Mesothelial cell of epicardium (in vitro differentiated cells): ENCODE data around the gene KIF16B. TPM values are rescaled to one million over a fixed set of nuclear protein-coding genes. Genes with fewer than 3 reads are reported as not detected.

Experiments
- DNase-seq, 2 experiments: peaks; one replicate each; pipeline ENCODE4 v3.0.0; 2021; ENCODE audit warnings: low spot score in 2 of 2; ENCODE audit not compliant: unreplicated experiment in 2 of 2
- H3K27ac Mint-ChIP-seq: 2 replicates; pipeline ENCODE4 v1.8.0; 2021; ENCODE audit warnings: mixed read lengths
- H3K27me3 Mint-ChIP-seq: 2 replicates; pipeline ENCODE4 v1.8.0; 2021; ENCODE audit warnings: low read depth, mixed read lengths
- H3K36me3 Mint-ChIP-seq: 2 replicates; pipeline ENCODE4 v1.8.0; 2021; ENCODE audit warnings: mixed read lengths
- H3K4me1 Mint-ChIP-seq: 2 replicates; pipeline ENCODE4 v1.8.0; 2021; ENCODE audit warnings: mixed read lengths
- H3K4me3 Mint-ChIP-seq: 2 replicates; pipeline ENCODE4 v1.8.0; 2021; ENCODE audit warnings: mild to moderate bottlenecking, moderate library complexity, mixed read lengths
- H3K9me3 Mint-ChIP-seq: 2 replicates; pipeline ENCODE4 v1.8.0; 2021; ENCODE audit warnings: mixed read lengths
- CTCF ChIP-seq: fragments of 200-600 bp; sonication (generic); IDR thresholded peaks from one replicate; pipeline ENCODE4 v1.5.0; 2021; ENCODE audit warnings: antibody characterized with exemption; ENCODE audit not compliant: unreplicated experiment
- total RNA-seq: library from RNA; stranded (reverse); gene quantifications from 3 replicates; pipeline ENCODE4 v1.2.1, GENCODE V29; 2021

The KIF16B gene
- total RNA-seq, 1 donor from 2014 or later, result 12.8 TPM

GRCh38 chr20:16553101-16553500 is 20.1 kb downstream of the KIF16B start:
- Mint-ChIP-seq H3K9me3 (no peaks in the 10 kb centered on the region), H3K4me3 (no peak overlapping the region), H3K27me3 (no peaks in the 10 kb centered on the region), H3K27ac (no peak overlapping the region), H3K4me1 (peaks cover 6% of the 10 kb centered on the region), H3K36me3 (peaks cover 1% of the 10 kb centered on the region)
- no peak for TF ChIP-seq CTCF
- DNase-seq, result no peak

GRCh38 chr20:16552015-16552414 is 21.2 kb downstream of the KIF16B start:
- Mint-ChIP-seq H3K36me3 (peaks cover 1% of the 10 kb centered on the region), H3K27me3 (no peaks in the 10 kb centered on the region), H3K9me3 (no peaks in the 10 kb centered on the region), H3K27ac (no peak overlapping the region), H3K4me1 (peaks cover 6% of the 10 kb centered on the region), H3K4me3 (no peak overlapping the region)
- no peak for DNase-seq
- no peak for TF ChIP-seq CTCF

- H3K27ac Mint-ChIP-seq, result no peak overlapping the region
- no peaks in the 10 kb centered on the region for H3K9me3 Mint-ChIP-seq
- no peaks in the 10 kb centered on the region for H3K27me3 Mint-ChIP-seq
- DNase-seq, result no peak
- peaks cover 1% of the 10 kb centered on the region for H3K36me3 Mint-ChIP-seq
- no peak overlapping the region for H3K4me3 Mint-ChIP-seq
- peaks cover 6% of the 10 kb centered on the region for H3K4me1 Mint-ChIP-seq
- no peak for TF ChIP-seq CTCF
These were observed 21.6 kb downstream of the KIF16B start for GRCh38 chr20:16551607-16552006.

- H3K27me3 Mint-ChIP-seq, result no peaks in the 10 kb centered on the region
- H3K36me3 Mint-ChIP-seq, result peaks cover 1% of the 10 kb centered on the region
- H3K9me3 Mint-ChIP-seq, result no peaks in the 10 kb centered on the region
- no peak for DNase-seq
- H3K4me1 Mint-ChIP-seq, result peaks cover 4% of the 10 kb centered on the region
- no peak overlapping the region for H3K27ac Mint-ChIP-seq
- TF ChIP-seq CTCF, result no peak
- H3K4me3 Mint-ChIP-seq, result no peak overlapping the region
These were observed 25.1 kb downstream of the KIF16B start for GRCh38 chr20:16548068-16548672.

GRCh38 chr20:16544949-16545348 is 28.3 kb downstream of the KIF16B start:
- no peak for TF ChIP-seq CTCF
- Mint-ChIP-seq H3K36me3 (no peaks in the 10 kb centered on the region), H3K4me3 (no peak overlapping the region), H3K27ac (no peak overlapping the region), H3K9me3 (no peaks in the 10 kb centered on the region), H3K27me3 (no peaks in the 10 kb centered on the region), H3K4me1 (no peaks in the 10 kb centered on the region)
- DNase-seq, result no peak

- Mint-ChIP-seq H3K9me3 (no peaks in the 10 kb centered on the region), H3K27ac (no peak overlapping the region), H3K4me1 (no peaks in the 10 kb centered on the region), H3K4me3 (no peak overlapping the region), H3K36me3 (no peaks in the 10 kb centered on the region), H3K27me3 (no peaks in the 10 kb centered on the region)
- TF ChIP-seq CTCF, result no peak
- DNase-seq, result no peak
These were observed 30.8 kb downstream of the KIF16B start for GRCh38 chr20:16542477-16542876.
